Measurements from ENCODE around the gene GPC6.
A peak's percentile ranks its signal among the peaks of the same experiment; 100 is the strongest.

The GPC6 gene

GRCh38 chr13:93751117-93751516, 524.5 kb downstream of the GPC6 start:
- no peak for DNase-seq (ENCODE audit: low read depth, low spot score)
- H3K4me3 ChIP-seq (ENCODE audit: low read depth, low read length), result no peak overlapping the region
- in situ Hi-C loops (cut with HindIII; ENCODE audit: low sequenced_read_pairs), result no loop called here
- TF ChIP-seq CTCF (IDR thresholded peaks at IDR 0.05; ENCODE audit: low read depth, low read length), result no peak

GRCh38 chr13:93752541-93752940, 525.9 kb downstream of the GPC6 start:
- no peak for DNase-seq (ENCODE audit: low read depth, low spot score)
- H3K4me3 ChIP-seq (ENCODE audit: low read depth, low read length), result no peak overlapping the region
- in situ Hi-C loops (cut with HindIII; ENCODE audit: low sequenced_read_pairs), result no loop called here
- no peak for TF ChIP-seq CTCF (IDR thresholded peaks at IDR 0.05; ENCODE audit: low read depth, low read length)

- no peak for TF ChIP-seq CTCF (IDR thresholded peaks at IDR 0.05; ENCODE audit: low read depth, low read length)
- H3K4me3 ChIP-seq (ENCODE audit: low read depth, low read length), result no peak overlapping the region
- in situ Hi-C loops (cut with HindIII; ENCODE audit: low sequenced_read_pairs), result no loop called here
- no peak for DNase-seq (ENCODE audit: low read depth, low spot score)
Measured at GRCh38 chr13:93753639-93754038, 527.0 kb downstream of the GPC6 start.

GRCh38 chr13:93755341-93755740, 528.7 kb downstream of the GPC6 start:
- DNase-seq (ENCODE audit: low read depth, low spot score), result no peak
- in situ Hi-C loops (cut with HindIII; ENCODE audit: low sequenced_read_pairs), result no loop called here
- no peak for TF ChIP-seq CTCF (IDR thresholded peaks at IDR 0.05; ENCODE audit: low read depth, low read length)
- no peak overlapping the region for H3K4me3 ChIP-seq (ENCODE audit: low read depth, low read length)

GRCh38 chr13:93758575-93758974, 532.0 kb downstream of the GPC6 start:
- in situ Hi-C loops (cut with HindIII; ENCODE audit: low sequenced_read_pairs), result no loop called here
- DNase-seq (ENCODE audit: low read depth, low spot score), result peak; percentile 37
- no peak for TF ChIP-seq CTCF (IDR thresholded peaks at IDR 0.05; ENCODE audit: low read depth, low read length)

GRCh38 chr13:93762708-93763426, 536.3 kb downstream of the GPC6 start:
- H3K4me3 ChIP-seq (ENCODE audit: low read depth, low read length), result no peak overlapping the region
- DNase-seq (ENCODE audit: low read depth, low spot score), result no peak
- no peak for TF ChIP-seq CTCF (IDR thresholded peaks at IDR 0.05; ENCODE audit: low read depth, low read length)
- in situ Hi-C loops (cut with HindIII; ENCODE audit: low sequenced_read_pairs), result no loop called here

More at GRCh38 chr13:93758575-93758974, 532.0 kb downstream of the GPC6 start:
- no peak overlapping the region for H3K4me3 ChIP-seq (ENCODE audit: low read depth, low read length)
